Measurements from ENCODE around the gene IDNK. TPM values are rescaled to one million over a fixed set of nuclear protein-coding genes. Genes with fewer than 3 reads are reported as not detected.

The IDNK gene
- total and polyA plus RNA-seq, 2 of the 8 experiments (the other 6 are each of a cell fraction or from before 2014, with no cell fraction given): 0.29 to 0.48 TPM

DNA sequence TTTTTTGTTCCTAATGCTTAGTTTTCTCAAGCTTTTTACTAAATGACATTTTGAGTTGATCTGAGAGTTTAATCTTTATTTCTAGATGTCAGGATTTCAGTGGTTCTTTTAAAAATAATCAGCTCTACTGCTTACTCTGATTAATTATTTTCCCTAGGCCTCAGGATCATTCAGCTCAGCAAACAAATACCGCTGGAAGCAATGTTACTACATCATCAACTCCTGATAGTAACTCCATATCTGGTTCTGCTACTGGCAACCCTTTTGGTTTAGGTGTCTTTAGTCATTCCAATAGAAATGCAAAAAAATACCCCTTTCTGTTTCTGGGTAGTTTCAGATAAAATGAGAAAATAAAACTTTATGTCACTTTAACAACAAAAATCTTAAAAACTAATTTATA, 5.6 kb upstream of the IDNK start (continued):
- TF ChIP-seq KDM5A (IDR thresholded peaks at IDR 0.05; ENCODE audit: low read length): no peak

Data from H1 (cell line).